Measurements from ENCODE around the gene GH1.

DNA sequence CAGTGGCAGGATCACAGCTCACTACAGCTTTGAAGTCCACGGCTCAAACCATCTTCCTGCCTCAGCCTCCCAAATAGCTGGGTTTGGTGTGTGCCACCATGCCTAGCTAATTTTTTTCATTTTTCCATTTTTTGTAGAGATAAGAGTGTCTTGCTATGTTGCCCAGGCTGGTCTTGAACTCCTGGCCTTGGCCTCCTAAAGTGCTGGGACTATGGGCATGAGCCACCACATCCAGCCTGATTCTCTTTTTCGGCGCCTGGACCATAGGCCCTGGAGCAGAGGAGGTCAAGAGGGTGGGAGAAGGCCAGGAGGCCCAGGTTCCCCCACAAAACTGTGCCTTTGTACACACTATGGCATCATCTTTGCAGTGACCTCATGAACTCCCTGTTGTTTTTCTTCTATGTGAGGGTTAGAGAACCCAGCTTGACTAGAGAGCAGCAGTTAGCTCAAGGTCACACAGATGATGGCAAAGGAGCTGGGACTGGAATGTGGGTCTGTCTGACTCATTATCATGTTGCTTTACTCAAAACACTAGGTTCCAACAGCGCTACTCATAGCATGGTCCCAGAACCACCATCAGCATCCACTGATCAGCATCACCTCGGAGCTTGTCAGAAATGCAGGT lies 37.8 kb upstream of the GH1 start:
- TF ChIP-seq EZH2 (IDR thresholded peaks at IDR 0.05; ENCODE audit: borderline replicate concordance, low read depth, low read length, poor library complexity, severe bottlenecking): no peak
- TF ChIP-seq, protein P1, sequence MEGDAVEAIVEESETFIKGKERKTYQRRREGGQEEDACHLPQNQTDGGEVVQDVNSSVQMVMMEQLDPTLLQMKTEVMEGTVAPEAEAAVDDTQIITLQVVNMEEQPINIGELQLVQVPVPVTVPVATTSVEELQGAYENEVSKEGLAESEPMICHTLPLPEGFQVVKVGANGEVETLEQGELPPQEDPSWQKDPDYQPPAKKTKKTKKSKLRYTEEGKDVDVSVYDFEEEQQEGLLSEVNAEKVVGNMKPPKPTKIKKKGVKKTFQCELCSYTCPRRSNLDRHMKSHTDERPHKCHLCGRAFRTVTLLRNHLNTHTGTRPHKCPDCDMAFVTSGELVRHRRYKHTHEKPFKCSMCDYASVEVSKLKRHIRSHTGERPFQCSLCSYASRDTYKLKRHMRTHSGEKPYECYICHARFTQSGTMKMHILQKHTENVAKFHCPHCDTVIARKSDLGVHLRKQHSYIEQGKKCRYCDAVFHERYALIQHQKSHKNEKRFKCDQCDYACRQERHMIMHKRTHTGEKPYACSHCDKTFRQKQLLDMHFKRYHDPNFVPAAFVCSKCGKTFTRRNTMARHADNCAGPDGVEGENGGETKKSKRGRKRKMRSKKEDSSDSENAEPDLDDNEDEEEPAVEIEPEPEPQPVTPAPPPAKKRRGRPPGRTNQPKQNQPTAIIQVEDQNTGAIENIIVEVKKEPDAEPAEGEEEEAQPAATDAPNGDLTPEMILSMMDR (conservative IDR thresholded peaks at IDR 0.05; ENCODE audit: low read depth, low read length): no peak
